DLD1 (cell line): ENCODE data around the gene BNIP3.
"Not testable (repeated sequence)": the region's sequence is repeated elsewhere in the genome, so short reads cannot be mapped to it uniquely, and the experiment has no call there.

Experiments used
- in situ Hi-C: cut with HindIII; loops from 2 replicates; pipeline ENCODE4 v1.10.0; 2017; ENCODE audit warnings: low sequenced_read_pairs

Gene BNIP3

GRCh38 chr10:131930586-131931330, 51.0 kb downstream of the BNIP3 start:
- in situ Hi-C loops = no loop called here

- in situ Hi-C loops = no loop called here
These were observed 51.6 kb downstream of the BNIP3 start for GRCh38 chr10:131930150-131930549.

GRCh38 chr10:131929122-131929845, 52.4 kb downstream of the BNIP3 start:
- in situ Hi-C loops = no loop called here

- in situ Hi-C loops = no loop called here
These were observed 53.3 kb downstream of the BNIP3 start for GRCh38 chr10:131928248-131929095.

- in situ Hi-C loops = no loop called here
These were observed 54.8 kb downstream of the BNIP3 start for GRCh38 chr10:131926743-131927595.

- in situ Hi-C loops = no loop called here
These were observed 55.5 kb downstream of the BNIP3 start for GRCh38 chr10:131926253-131926652.

GRCh38 chr10:131925716-131926115, 56.0 kb downstream of the BNIP3 start:
- in situ Hi-C loops = no loop called here

- in situ Hi-C loops = no loop called here
These were observed 56.6 kb downstream of the BNIP3 start for GRCh38 chr10:131925011-131925649.

GRCh38 chr10:131923038-131923756, 58.5 kb downstream of the BNIP3 start:
- in situ Hi-C loops = no loop called here

- in situ Hi-C loops = no loop called here
These were observed 60.5 kb downstream of the BNIP3 start for GRCh38 chr10:131921184-131921583.

- in situ Hi-C loops = no loop called here
These were observed 61.0 kb downstream of the BNIP3 start for GRCh38 chr10:131920693-131921092.

- in situ Hi-C loops = no loop called here
These were observed 61.6 kb downstream of the BNIP3 start for GRCh38 chr10:131920151-131920550.

GRCh38 chr10:131919461-131919860, 62.3 kb downstream of the BNIP3 start:
- in situ Hi-C loops = not testable (repeated sequence)
